GM19099 (cell line): ENCODE data around the gene COLEC11.
A peak's percentile ranks its signal among the peaks of the same experiment; 100 is the strongest.

Source experiments
- POLR2A ChIP-seq: IDR thresholded peaks from 3 replicates; pipeline ENCODE4 v1.6.1; 2011; ENCODE audit warnings: low read depth; ENCODE audit not compliant: insufficient read length; ENCODE audit errors: extremely low read depth

COLEC11 gene

GRCh38 chr2:3598912-3599854 is 4.3 kb downstream of the COLEC11 start:
- TF ChIP-seq POLR2A, result no peak

DNA sequence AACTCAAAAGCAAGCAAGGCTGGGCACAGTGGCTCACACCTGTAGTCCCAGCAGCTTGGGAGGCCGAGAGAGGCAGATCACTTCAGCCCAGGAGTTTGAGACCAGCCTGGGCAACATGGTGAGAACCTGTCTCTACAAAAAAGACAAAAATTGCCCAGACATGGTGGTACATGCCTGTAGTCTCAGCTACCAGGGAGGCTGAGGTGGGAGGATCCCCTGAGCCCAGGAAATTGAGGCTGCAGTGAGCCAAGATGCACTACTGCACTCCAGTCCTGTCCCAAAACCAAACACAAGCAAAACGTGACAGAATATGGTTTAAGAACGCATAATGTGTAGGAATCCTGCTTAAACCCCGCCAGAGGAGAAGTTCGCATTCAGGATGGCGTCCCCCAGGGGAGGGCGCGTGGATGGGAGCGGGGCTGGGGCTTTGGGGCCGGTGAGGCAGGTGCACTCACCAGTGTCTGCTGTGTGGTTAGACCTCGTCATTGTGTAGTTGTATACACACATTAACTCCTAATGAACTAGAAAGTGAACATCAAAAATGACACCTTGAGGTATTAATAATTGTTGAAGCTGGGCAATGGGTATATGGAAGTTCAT is 5.4 kb downstream of the COLEC11 start:
- no peak for TF ChIP-seq POLR2A

GRCh38 chr2:3601561-3602271 is 6.8 kb downstream of the COLEC11 start:
- TF ChIP-seq POLR2A, result no peak

DNA sequence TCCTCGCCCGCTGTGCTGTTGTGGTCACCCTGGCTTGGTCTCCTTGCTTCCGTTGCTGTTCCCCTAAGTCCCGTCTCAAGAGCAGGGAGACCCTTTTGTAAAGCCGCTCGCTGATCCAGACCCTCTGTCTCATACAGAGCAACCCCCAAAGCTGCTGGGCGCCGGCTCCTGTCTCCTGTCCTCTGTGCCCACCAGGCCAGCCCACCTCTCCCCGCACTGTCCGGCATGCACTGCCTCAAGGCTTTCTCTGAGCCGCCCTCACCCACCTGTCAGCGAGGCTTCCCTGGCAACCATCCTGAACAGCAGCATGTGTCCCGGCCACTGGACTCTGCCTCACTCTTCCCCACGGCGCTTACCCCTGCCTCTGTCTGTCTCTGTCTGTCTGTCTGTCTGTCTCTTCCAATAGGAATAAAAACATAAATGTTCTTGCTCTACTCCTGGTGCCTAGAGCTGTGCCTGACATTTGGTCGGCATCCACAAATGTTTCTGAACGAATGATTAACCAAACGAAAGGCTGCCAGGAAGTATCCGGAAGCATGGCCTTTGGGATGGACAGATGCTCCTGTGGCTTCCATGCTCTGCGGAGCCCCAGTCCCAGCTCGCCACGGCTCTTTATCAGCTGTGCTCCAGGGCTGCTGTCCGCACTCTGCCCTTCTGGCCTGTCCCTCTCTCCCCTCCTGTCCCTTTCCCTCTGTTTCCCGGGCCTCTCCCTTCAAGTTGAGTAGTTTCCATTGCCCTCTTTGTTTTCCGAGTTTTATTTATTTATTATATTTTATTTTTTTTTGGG is 7.8 kb downstream of the COLEC11 start:
- TF ChIP-seq POLR2A, result no peak

DNA sequence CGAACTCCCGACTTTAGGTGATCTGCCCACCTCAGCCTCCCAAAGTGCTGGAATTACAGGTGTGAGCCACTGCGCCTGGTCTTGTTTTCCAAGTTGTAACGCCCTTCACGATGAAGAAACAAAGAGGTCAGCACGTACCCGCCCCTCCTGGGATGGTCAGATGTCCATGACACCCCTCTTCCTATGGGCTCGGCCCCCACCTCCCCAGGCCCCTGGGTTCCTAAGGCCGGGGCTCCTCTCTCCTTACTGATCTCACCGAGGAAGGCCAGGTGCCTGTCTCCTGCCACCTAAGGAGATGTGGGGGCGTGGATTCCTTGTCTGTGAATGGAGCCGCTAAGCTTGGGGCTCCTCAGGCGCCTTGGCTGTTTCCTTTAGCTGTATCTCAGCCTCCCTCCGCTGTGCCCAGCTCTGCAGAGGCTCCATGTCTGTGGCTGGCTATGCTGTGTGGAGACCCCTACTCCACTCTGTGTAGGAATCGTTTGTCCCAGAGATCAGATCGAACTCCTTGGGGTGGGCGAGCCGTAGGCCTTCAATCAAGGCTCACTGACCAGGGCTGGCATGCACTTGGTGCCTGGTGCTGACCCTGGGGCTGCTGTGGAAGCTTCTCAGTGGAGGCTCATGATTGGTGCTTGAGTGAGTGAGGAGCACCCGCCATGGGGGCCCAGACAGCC is 8.8 kb downstream of the COLEC11 start:
- TF ChIP-seq POLR2A, result no peak

GRCh38 chr2:3604207-3604877 is 9.4 kb downstream of the COLEC11 start:
- no peak for TF ChIP-seq POLR2A

DNA sequence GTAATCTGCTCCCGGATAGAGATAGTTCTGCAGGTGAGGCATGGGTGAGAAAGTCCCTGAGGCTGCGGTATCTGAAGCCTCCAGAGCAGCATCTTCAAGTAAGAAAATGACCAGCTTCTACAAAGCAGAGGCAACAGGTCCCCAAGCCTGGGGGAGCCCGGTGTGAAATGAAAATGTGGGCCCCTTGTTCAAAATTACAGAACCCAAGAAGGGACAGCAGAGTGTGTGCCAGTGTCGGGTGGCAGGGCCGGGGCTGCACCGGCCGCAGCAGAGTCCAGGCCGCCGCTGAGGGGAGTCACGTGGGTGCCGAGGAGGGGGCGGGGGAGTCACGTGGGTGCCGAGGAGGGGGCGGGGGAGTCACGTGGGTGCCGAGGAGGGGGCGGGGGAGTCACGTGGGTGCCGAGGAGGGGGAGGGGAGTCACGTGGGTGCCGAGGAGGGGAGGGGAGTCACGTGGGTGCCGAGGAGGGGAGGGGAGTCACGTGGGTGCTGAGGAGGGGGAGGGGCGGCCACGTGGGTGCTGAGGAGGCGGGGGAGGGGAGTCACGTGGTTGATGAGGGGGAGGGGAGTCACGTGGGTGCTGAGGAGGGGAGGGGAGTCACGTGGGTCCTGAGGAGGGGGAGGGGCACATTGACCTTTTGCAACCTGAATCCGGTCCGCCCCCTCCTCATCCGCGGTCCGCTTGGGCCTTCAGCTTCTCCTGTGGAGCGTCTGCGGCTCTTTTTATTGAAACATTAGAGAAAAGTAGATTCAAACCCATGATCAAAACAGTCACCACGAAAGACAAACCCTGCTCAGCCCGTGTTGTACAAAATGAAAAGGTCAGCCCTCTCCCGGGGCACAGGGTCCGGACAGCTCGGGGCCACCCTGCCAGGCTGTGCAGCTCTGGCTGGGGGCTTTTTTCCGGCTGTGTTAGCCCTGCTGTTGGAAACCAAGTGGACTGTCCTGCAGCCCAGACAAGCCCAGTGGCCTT is 10.4 kb downstream of the COLEC11 start:
- TF ChIP-seq POLR2A, result peak; percentile 45

GRCh38 chr2:3606028-3606369 is 11.1 kb downstream of the COLEC11 start:
- TF ChIP-seq POLR2A, result no peak

DNA sequence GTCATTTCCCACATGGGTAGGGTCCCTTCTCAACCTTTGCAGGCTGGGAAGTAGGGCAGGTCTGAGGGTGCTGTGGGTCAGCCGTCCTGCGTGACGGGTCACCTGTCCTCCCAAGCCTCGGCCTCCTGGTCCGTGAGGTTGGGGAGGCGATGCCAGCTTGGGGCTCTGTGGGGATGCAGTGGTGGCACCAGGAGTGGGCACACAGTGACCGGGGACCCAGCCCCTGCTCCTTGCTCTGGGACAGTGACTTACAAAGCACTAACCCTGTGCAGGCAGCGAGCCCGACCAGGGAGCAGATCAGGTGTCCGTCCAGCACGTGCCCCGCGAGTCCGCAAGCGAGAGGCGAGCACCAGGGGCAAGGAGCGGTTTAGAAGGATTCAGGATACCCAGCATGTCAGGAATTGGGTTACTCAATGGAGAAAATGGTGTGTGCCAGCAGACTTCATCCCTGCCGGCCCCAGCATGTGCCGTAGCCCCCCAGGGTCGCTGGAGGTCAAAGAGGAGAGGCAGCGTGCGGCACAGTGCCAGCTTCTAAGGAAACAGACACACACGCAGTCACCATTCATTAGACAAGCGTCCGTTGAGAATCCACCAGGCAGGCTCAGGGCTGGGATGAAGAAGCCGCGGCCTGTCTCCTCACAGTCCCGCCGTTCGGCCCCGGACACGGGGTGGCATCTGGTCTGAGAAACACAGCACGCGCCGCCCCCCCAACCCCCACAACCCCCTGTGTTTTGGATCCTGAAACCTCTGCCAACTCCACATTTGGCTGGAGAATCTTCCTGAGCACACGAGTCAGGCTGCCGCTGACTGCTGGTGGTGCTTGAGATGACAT is 11.7 kb downstream of the COLEC11 start:
- TF ChIP-seq POLR2A, result no peak

GRCh38 chr2:3608373-3609278 is 13.7 kb downstream of the COLEC11 start:
- no peak for TF ChIP-seq POLR2A

- no peak for TF ChIP-seq POLR2A
These were observed 15.5 kb downstream of the COLEC11 start for GRCh38 chr2:3610415-3610814.
